OCI-LY1 (cell line): ENCODE data around the gene MYO1D.

Experiments used
- H2AFZ ChIP-seq: fragments of 200-600 bp; sonication (generic), shearing (Covaris generic); 2 replicates; pipeline ENCODE4 v1.6.0; 2014; ENCODE audit warnings: antibody characterized with exemption, mild to moderate bottlenecking, low read length
- H3F3A ChIP-seq: fragments of 200-600 bp; sonication (generic), shearing (Covaris generic); 2 replicates; pipeline ENCODE4 v1.6.0; 2014; ENCODE audit warnings: mild to moderate bottlenecking, antibody characterized with exemption, low read length, moderate library complexity; ENCODE audit not compliant: insufficient read depth
- H3K27ac ChIP-seq: fragments of 200-600 bp; sonication (generic); 2 replicates; pipeline ENCODE4 v1.5.1; 2014; ENCODE audit warnings: low read length, mixed run types, mild to moderate bottlenecking, low read depth; ENCODE audit not compliant: poor library complexity, severe bottlenecking
- H3K27me3 ChIP-seq: fragments of 200-600 bp; sonication (generic); 2 replicates; pipeline ENCODE4 v1.6.0; 2014; ENCODE audit warnings: antibody characterized with exemption, mild to moderate bottlenecking, low read length, moderate library complexity; ENCODE audit not compliant: insufficient read depth
- H3K36me3 ChIP-seq: fragments of 200-600 bp; sonication (generic); 2 replicates; pipeline ENCODE4 v1.6.1; 2014; ENCODE audit warnings: mild to moderate bottlenecking, antibody characterized with exemption, low read length, moderate library complexity, mixed read lengths; ENCODE audit not compliant: insufficient read depth
- H3K4me1 ChIP-seq: fragments of 200-600 bp; sonication (generic); 2 replicates; pipeline ENCODE4 v1.5.1; 2014; ENCODE audit warnings: mild to moderate bottlenecking, low read length, moderate library complexity; ENCODE audit not compliant: insufficient read depth, severe bottlenecking
- H3K4me2 ChIP-seq: fragments of 200-600 bp; sonication (generic), shearing (Covaris generic); 2 replicates; pipeline ENCODE4 v1.6.1; 2014; ENCODE audit warnings: low read length
- H3K4me3 ChIP-seq: fragments of 200-600 bp; sonication (generic); 2 replicates; pipeline ENCODE4 v1.5.1; 2014; ENCODE audit warnings: low read length, low read depth, mild to moderate bottlenecking, mixed read lengths; ENCODE audit not compliant: poor library complexity, severe bottlenecking
- H3K79me2 ChIP-seq: fragments of 200-600 bp; shearing (Covaris generic); 2 replicates; pipeline ENCODE4 v1.6.1; 2016; ENCODE audit warnings: mixed run types, low read length, mixed read lengths; ENCODE audit not compliant: insufficient read depth
- H3K9ac ChIP-seq: fragments of 200-600 bp; sonication (generic), shearing (Covaris generic); 2 replicates; pipeline ENCODE4 v1.6.1; 2014; ENCODE audit warnings: mild to moderate bottlenecking, low read length, mixed read lengths
- H3K9me2 ChIP-seq: fragments of 200-600 bp; sonication (generic), shearing (Covaris generic); 2 replicates; pipeline ENCODE4 v1.6.1; 2014; ENCODE audit warnings: low read depth, mild to moderate bottlenecking, low read length, mixed read lengths
- H3K9me3 ChIP-seq: fragments of 200-600 bp; shearing (Covaris generic); 2 replicates; pipeline ENCODE4 v1.6.1; 2014; ENCODE audit warnings: low read length, mixed read lengths
- H4K20me1 ChIP-seq: fragments of 200-600 bp; sonication (generic), shearing (Covaris generic); 2 replicates; pipeline ENCODE4 v1.6.0; 2016; ENCODE audit warnings: mild to moderate bottlenecking, low read length; ENCODE audit not compliant: insufficient read depth
- EZH2 ChIP-seq: fragments of 200-600 bp; sonication (generic), shearing (Covaris generic); IDR thresholded peaks from 2 replicates; pipeline ENCODE4 v1.8.0; 2017; ENCODE audit warnings: borderline replicate concordance, mixed run types, mild to moderate bottlenecking, antibody characterized with exemption, low read length, moderate library complexity, mixed read lengths
- TF ChIP-seq, protein P1 (sequence below): fragments of 200-600 bp; sonication (generic), shearing (Covaris generic); IDR thresholded peaks from 2 replicates; pipeline ENCODE4 v1.5.1; 2017; ENCODE audit warnings: mild to moderate bottlenecking, antibody characterized with exemption, low read length, moderate library complexity, mixed read lengths

The MYO1D gene

DNA sequence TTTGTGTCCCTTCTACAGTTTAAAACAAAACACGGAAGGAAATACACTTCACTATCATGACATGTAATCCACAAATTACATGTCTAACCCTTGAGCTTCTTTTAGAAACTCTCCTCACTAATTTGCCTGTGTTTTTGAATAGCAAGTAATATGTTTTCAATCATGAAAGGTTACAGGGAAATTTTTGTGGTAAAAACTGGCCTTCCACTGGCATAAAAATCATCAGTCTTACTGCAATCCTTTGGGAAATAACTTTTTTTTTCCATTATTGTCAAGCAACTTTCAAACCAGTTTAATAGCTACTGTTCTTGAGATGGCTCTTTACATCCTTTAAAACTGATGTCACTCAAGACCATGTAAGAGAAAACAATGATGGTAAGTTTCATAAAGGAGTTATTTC is 27.0 kb downstream of the MYO1D start:
- Histone ChIP-seq H3K9me3 (no peaks in the 10 kb centered on the region), H3K36me3 (no peaks in the 10 kb centered on the region), H3K27me3 (no peaks in the 10 kb centered on the region), H3K9me2 (no peaks in the 10 kb centered on the region), H3K9ac (no peak overlapping the region), H3K79me2 (no peaks in the 10 kb centered on the region), H3K4me3 (no peak overlapping the region), H2AFZ (no peak overlapping the region), H3K4me2 (no peak overlapping the region), H4K20me1 (no peaks in the 10 kb centered on the region), H3K4me1 (no peaks in the 10 kb centered on the region), H3F3A (no peaks in the 10 kb centered on the region), H3K27ac (no peak overlapping the region)
- TF ChIP-seq EZH2 = no peak
- TF ChIP-seq, protein P1, sequence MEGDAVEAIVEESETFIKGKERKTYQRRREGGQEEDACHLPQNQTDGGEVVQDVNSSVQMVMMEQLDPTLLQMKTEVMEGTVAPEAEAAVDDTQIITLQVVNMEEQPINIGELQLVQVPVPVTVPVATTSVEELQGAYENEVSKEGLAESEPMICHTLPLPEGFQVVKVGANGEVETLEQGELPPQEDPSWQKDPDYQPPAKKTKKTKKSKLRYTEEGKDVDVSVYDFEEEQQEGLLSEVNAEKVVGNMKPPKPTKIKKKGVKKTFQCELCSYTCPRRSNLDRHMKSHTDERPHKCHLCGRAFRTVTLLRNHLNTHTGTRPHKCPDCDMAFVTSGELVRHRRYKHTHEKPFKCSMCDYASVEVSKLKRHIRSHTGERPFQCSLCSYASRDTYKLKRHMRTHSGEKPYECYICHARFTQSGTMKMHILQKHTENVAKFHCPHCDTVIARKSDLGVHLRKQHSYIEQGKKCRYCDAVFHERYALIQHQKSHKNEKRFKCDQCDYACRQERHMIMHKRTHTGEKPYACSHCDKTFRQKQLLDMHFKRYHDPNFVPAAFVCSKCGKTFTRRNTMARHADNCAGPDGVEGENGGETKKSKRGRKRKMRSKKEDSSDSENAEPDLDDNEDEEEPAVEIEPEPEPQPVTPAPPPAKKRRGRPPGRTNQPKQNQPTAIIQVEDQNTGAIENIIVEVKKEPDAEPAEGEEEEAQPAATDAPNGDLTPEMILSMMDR = no peak

DNA sequence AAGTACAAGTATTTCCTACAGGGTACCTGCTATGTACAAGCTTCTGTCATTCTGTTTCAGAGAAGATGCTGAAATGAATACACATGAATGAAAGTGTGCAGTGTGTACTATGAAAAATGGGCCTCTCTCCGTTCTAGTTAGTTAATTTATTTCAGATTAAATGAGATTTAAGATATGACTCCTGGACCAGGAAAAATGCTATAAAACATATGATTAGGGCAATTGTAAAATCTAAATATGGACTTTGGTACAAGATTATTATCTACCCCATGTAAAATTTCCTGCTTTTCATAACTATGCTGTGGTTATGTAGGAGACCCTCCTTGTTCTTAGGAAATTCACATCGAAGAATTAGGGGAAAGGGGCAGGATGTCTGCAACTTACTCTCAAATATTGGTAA is 28.9 kb downstream of the MYO1D start:
- Histone ChIP-seq H3K79me2 (no peaks in the 10 kb centered on the region), H3K9me2 (no peaks in the 10 kb centered on the region), H3K4me1 (no peaks in the 10 kb centered on the region), H3F3A (no peaks in the 10 kb centered on the region), H3K9ac (no peak overlapping the region), H4K20me1 (no peaks in the 10 kb centered on the region), H3K4me3 (no peak overlapping the region), H2AFZ (no peak overlapping the region), H3K9me3 (no peaks in the 10 kb centered on the region), H3K4me2 (no peak overlapping the region), H3K27ac (no peak overlapping the region), H3K36me3 (no peaks in the 10 kb centered on the region), H3K27me3 (no peaks in the 10 kb centered on the region)
- no peak for TF ChIP-seq EZH2
- TF ChIP-seq, protein P1 = no peak

DNA sequence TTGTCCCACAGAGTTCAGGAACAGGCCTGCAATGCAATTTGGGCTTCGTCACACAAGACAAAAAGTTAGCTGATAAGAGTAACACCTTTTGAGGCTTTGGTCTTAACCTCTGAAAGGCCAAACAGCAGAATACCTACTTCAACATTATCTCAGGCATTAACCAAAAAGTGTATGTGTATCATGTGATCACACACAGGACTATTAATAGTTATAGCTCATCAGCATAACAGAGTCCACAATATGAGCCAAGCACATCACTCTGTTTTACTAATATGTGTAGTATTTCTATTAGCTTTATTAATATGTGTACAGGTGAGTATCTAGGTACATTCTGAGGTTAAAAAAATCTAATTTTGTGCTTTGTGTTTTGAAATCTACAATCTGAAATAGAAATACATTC is 30.8 kb downstream of the MYO1D start:
- H3K9me3 ChIP-seq = no peaks in the 10 kb centered on the region
- no peaks in the 10 kb centered on the region for H3K4me1 ChIP-seq
- H3K27me3 ChIP-seq = no peaks in the 10 kb centered on the region
- no peaks in the 10 kb centered on the region for H4K20me1 ChIP-seq
- no peak overlapping the region for H3K9ac ChIP-seq
- TF ChIP-seq, protein P1 = no peak
- no peak for TF ChIP-seq EZH2
- H3K4me3 ChIP-seq = no peak overlapping the region
- H3K4me2 ChIP-seq = no peak overlapping the region
- H3K27ac ChIP-seq = no peak overlapping the region
- H3K9me2 ChIP-seq = no peaks in the 10 kb centered on the region
- no peaks in the 10 kb centered on the region for H3K36me3 ChIP-seq
- H3K79me2 ChIP-seq = no peaks in the 10 kb centered on the region
- H2AFZ ChIP-seq = no peak overlapping the region
- no peaks in the 10 kb centered on the region for H3F3A ChIP-seq
